ENCODE measurements around the gene AGBL4. TPM values are rescaled to one million over a fixed set of nuclear protein-coding genes. Genes with fewer than 3 reads are reported as not detected.

The AGBL4 gene
- total and polyA plus RNA-seq, 2 experiments from 2014 or later: not detected

DNA sequence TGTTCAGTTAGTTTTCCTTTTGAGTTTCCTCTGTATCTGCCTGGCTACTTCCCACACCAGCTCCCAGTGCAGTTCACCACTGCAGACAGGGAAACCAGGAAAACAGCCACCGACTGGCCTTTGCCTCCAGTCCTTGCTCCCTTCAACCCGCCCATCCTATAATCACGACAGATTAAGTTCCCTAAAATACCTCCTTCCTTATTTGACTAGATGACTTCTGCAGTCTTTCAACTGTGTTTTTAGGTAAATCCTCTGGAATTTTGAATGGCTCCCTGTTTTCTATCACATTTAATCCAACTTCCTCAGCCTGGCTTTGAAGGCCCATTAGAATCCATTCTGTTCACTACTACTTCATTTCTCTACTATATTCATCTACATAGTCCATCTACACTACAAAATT is 1284.7 kb downstream of the AGBL4 start:
- Histone ChIP-seq H3K27ac (no peak overlapping the region), H3K9me3 (ENCODE audit: low read depth) (no peaks in the 10 kb centered on the region), H3K9me2 (ENCODE audit: insufficient read depth) (no peaks in the 10 kb centered on the region), H3K79me2 (ENCODE audit: insufficient read depth) (no peaks in the 10 kb centered on the region), H3K9ac (no peak overlapping the region), H3K4me1 (ENCODE audit: insufficient read depth) (no peaks in the 10 kb centered on the region), H3K36me3 (ENCODE audit: low read depth) (no peaks in the 10 kb centered on the region), H3K4me2 (ENCODE audit: unreplicated experiment) (no peak overlapping the region), H2AFZ (no peak overlapping the region), H3K27me3 (replicated peaks; ENCODE audit: insufficient read depth) (no peaks in the 10 kb centered on the region; the same call in 1 of the 2 replicates), H3F3A (ENCODE audit: insufficient read depth) (no peaks in the 10 kb centered on the region), H3K4me3 (no peak overlapping the region), H4K20me1 (ENCODE audit: insufficient read depth) (no peaks in the 10 kb centered on the region)
- DNase-seq: no peak
- TF ChIP-seq EZH2 (IDR thresholded peaks at IDR 0.05; ENCODE audit: insufficient read depth, poor library complexity, severe bottlenecking) (no peak), EZH2phosphoT487 (IDR thresholded peaks at IDR 0.05; ENCODE audit: insufficient read depth, low read depth) (no peak)
- in situ Hi-C loops (cut with MboI): no loop called here
- 36 to 39% methylated on average over 3 of the region's 3 CpGs for WGBS, 2 experiments (ENCODE audit: low coverage in 1 of 2, low lambda C conversion rate in 2 of 2, missing lambda C conversion rate in 2 of 2)

DNA sequence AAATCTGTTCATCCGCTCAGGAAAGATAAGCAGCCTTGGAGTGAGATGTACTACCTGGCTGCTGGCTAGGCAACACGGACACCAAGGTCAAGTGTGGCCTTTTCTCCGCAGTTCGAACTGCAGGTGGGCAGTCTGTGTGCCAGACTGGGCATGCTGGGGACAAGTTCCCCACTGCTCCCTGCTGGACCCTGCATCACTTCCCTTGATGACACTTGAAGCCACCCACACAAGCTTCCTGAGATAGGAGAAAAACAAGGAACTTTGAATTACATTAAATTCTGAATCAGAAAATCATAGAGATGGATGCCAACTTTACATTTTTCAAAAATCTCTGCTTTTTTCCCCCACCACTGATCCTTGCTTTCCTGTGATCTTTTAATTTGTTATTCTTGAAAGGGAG is 1285.4 kb downstream of the AGBL4 start:
- no peak overlapping the region for H3K9ac ChIP-seq
- H3K4me3 ChIP-seq: no peak overlapping the region
- no peak for TF ChIP-seq EZH2 (IDR thresholded peaks at IDR 0.05; ENCODE audit: insufficient read depth, poor library complexity, severe bottlenecking)
- TF ChIP-seq EZH2phosphoT487 (IDR thresholded peaks at IDR 0.05; ENCODE audit: insufficient read depth, low read depth): no peak
- 61 to 67% methylated on average over 4 of the region's 4 CpGs for WGBS, 2 experiments (ENCODE audit: low coverage in 1 of 2, low lambda C conversion rate in 2 of 2, missing lambda C conversion rate in 2 of 2)
- H2AFZ ChIP-seq: no peak overlapping the region
- no peaks in the 10 kb centered on the region for H3K4me1 ChIP-seq (ENCODE audit: insufficient read depth)
- no peaks in the 10 kb centered on the region for H3F3A ChIP-seq (ENCODE audit: insufficient read depth)
- H4K20me1 ChIP-seq (ENCODE audit: insufficient read depth): no peaks in the 10 kb centered on the region
- DNase-seq: no peak
- H3K9me2 ChIP-seq (ENCODE audit: insufficient read depth): no peaks in the 10 kb centered on the region
- no peaks in the 10 kb centered on the region for H3K79me2 ChIP-seq (ENCODE audit: insufficient read depth)
- H3K36me3 ChIP-seq (ENCODE audit: low read depth): no peaks in the 10 kb centered on the region
- no peak overlapping the region for H3K27ac ChIP-seq
- H3K27me3 ChIP-seq (replicated peaks; ENCODE audit: insufficient read depth): no peaks in the 10 kb centered on the region; the same call in 1 of the 2 replicates
- in situ Hi-C loops (cut with MboI): no loop called here
- no peak overlapping the region for H3K4me2 ChIP-seq (ENCODE audit: unreplicated experiment)
- no peaks in the 10 kb centered on the region for H3K9me3 ChIP-seq (ENCODE audit: low read depth)

- 62 to 67% methylated on average over 6 of the region's 6 CpGs for WGBS, 2 experiments (ENCODE audit: low coverage in 1 of 2, low lambda C conversion rate in 2 of 2, missing lambda C conversion rate in 2 of 2)
- Histone ChIP-seq H3K4me2 (ENCODE audit: unreplicated experiment) (no peak overlapping the region), H2AFZ (no peak overlapping the region), H3K79me2 (ENCODE audit: insufficient read depth) (no peaks in the 10 kb centered on the region), H3K4me1 (ENCODE audit: insufficient read depth) (no peaks in the 10 kb centered on the region), H3K9me3 (ENCODE audit: low read depth) (no peaks in the 10 kb centered on the region), H3K36me3 (ENCODE audit: low read depth) (no peaks in the 10 kb centered on the region), H3K27ac (no peak overlapping the region), H4K20me1 (ENCODE audit: insufficient read depth) (no peaks in the 10 kb centered on the region), H3K4me3 (no peak overlapping the region), H3F3A (ENCODE audit: insufficient read depth) (no peaks in the 10 kb centered on the region), H3K9ac (no peak overlapping the region), H3K9me2 (ENCODE audit: insufficient read depth) (no peaks in the 10 kb centered on the region), H3K27me3 (replicated peaks; ENCODE audit: insufficient read depth) (no peaks in the 10 kb centered on the region; the same call in none of the 2 replicates)
- no peak for TF ChIP-seq EZH2 (IDR thresholded peaks at IDR 0.05; ENCODE audit: insufficient read depth, poor library complexity, severe bottlenecking)
- no peak for TF ChIP-seq EZH2phosphoT487 (IDR thresholded peaks at IDR 0.05; ENCODE audit: insufficient read depth, low read depth)
- in situ Hi-C loops (cut with MboI): no loop called here
- DNase-seq: no peak
These were observed 1288.0 kb downstream of the AGBL4 start for GRCh38 chr1:48735796-48736195.

DNA sequence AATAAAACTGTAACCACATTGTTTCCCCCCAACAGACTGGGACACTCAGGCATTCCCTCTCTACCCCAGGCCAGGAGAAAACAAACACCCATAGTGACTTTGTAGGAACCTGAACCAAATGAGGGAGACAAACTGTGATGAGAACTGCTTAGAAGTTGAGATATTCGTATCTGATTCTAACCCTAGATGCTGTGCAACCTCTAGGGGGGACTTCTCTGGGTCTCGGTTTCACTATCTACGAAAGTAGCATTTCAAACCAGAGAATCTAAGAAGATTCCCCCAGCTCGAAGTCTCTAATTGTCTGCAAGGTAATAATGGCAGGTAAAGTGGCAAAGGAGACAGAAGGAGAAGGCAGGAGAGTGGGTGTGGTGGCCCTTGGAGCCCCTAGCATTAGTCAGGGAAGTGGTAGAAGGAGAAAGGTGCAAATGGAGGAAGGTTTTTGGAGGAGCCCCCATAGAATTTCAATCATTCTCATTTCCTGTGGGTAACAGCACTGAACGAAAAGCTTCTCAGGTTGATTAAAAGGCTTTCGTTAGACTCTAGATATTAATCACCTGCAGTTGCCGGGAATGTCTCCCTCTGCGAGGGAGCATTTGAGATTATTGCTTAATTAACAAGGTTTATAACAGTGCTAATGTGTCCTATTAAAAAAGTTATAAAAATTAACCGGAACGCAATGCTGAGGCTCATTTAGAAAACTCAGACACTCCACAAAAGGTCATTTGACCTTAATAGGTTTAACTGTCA is 1293.4 kb downstream of the AGBL4 start:
- no peak overlapping the region for H2AFZ ChIP-seq
- no peaks in the 10 kb centered on the region for H3K4me1 ChIP-seq (ENCODE audit: insufficient read depth)
- no peak overlapping the region for H3K9ac ChIP-seq
- no peaks in the 10 kb centered on the region for H3K79me2 ChIP-seq (ENCODE audit: insufficient read depth)
- no peak for DNase-seq
- no peaks in the 10 kb centered on the region for H3K9me3 ChIP-seq (ENCODE audit: low read depth)
- no peaks in the 10 kb centered on the region for H3K36me3 ChIP-seq (ENCODE audit: low read depth)
- no peaks in the 10 kb centered on the region for H3K9me2 ChIP-seq (ENCODE audit: insufficient read depth)
- H4K20me1 ChIP-seq (ENCODE audit: insufficient read depth): no peaks in the 10 kb centered on the region
- no peak overlapping the region for H3K4me3 ChIP-seq
- in situ Hi-C loops (cut with MboI): no loop called here
- no peak overlapping the region for H3K4me2 ChIP-seq (ENCODE audit: unreplicated experiment)
- TF ChIP-seq EZH2phosphoT487 (IDR thresholded peaks at IDR 0.05; ENCODE audit: insufficient read depth, low read depth) (no peak), EZH2 (IDR thresholded peaks at IDR 0.05; ENCODE audit: insufficient read depth, poor library complexity, severe bottlenecking) (no peak)
- H3F3A ChIP-seq (ENCODE audit: insufficient read depth): no peaks in the 10 kb centered on the region
- 50 to 62% methylated on average over 10 of the region's 10 CpGs for WGBS, 2 experiments (ENCODE audit: low coverage in 1 of 2, low lambda C conversion rate in 2 of 2, missing lambda C conversion rate in 2 of 2)
- no peaks in the 10 kb centered on the region; the same call in none of the 2 replicates for H3K27me3 ChIP-seq (replicated peaks; ENCODE audit: insufficient read depth)
- no peak overlapping the region for H3K27ac ChIP-seq

Measured in GM23248 (cell line).